HG03565 (cell line): ENCODE data around the gene MAGI2.
"Not testable (repeated sequence)": the region's sequence is repeated elsewhere in the genome, so short reads cannot be mapped to it uniquely, and the experiment has no call there.

Experiments
- ATAC-seq: cut with Tn5 transposase; IDR thresholded peaks from one replicate; pipeline ENCODE4 v1.9.1; 2021; ENCODE audit warnings: mild to moderate bottlenecking, moderate library complexity; ENCODE audit not compliant: unreplicated experiment

MAGI2 gene

GRCh38 chr7:78329001-78329655 lies 1124.3 kb downstream of the MAGI2 start:
- no peak for ATAC-seq

GRCh38 chr7:78327718-78328117 lies 1125.7 kb downstream of the MAGI2 start:
- ATAC-seq, result no peak

GRCh38 chr7:78326876-78327275 lies 1126.6 kb downstream of the MAGI2 start:
- no peak for ATAC-seq

- no peak for ATAC-seq
These were observed 1127.3 kb downstream of the MAGI2 start for GRCh38 chr7:78326189-78326588.

- no peak for ATAC-seq
These were observed 1130.3 kb downstream of the MAGI2 start for GRCh38 chr7:78323118-78323517.

- ATAC-seq, result not testable (repeated sequence)
These were observed 1131.2 kb downstream of the MAGI2 start for GRCh38 chr7:78322231-78322630.

GRCh38 chr7:78317371-78317770 lies 1136.1 kb downstream of the MAGI2 start:
- ATAC-seq, result no peak

- no peak for ATAC-seq
These were observed 1137.4 kb downstream of the MAGI2 start for GRCh38 chr7:78316110-78316509.

GRCh38 chr7:78315119-78315518 lies 1138.3 kb downstream of the MAGI2 start:
- no peak for ATAC-seq

- no peak for ATAC-seq
These were observed 1142.3 kb downstream of the MAGI2 start for GRCh38 chr7:78311181-78311580.

- no peak for ATAC-seq
These were observed 1145.6 kb downstream of the MAGI2 start for GRCh38 chr7:78307892-78308291.

GRCh38 chr7:78306634-78307033 lies 1146.8 kb downstream of the MAGI2 start:
- no peak for ATAC-seq

- ATAC-seq, result no peak
These were observed 1152.1 kb downstream of the MAGI2 start for GRCh38 chr7:78301407-78301806.

- ATAC-seq, result no peak
These were observed 1154.4 kb downstream of the MAGI2 start for GRCh38 chr7:78299088-78299487.

- no peak for ATAC-seq
These were observed 1156.7 kb downstream of the MAGI2 start for GRCh38 chr7:78296644-78297371.

- ATAC-seq, result no peak
These were observed 1157.3 kb downstream of the MAGI2 start for GRCh38 chr7:78296046-78296597.

GRCh38 chr7:78289471-78289870 lies 1164.0 kb downstream of the MAGI2 start:
- not testable (repeated sequence) for ATAC-seq

GRCh38 chr7:78284945-78285344 lies 1168.5 kb downstream of the MAGI2 start:
- ATAC-seq, result no peak

- no peak for ATAC-seq
These were observed 1173.2 kb downstream of the MAGI2 start for GRCh38 chr7:78280276-78280675.

GRCh38 chr7:78279457-78279856 lies 1174.0 kb downstream of the MAGI2 start:
- no peak for ATAC-seq

- no peak for ATAC-seq
These were observed 1174.4 kb downstream of the MAGI2 start for GRCh38 chr7:78279032-78279431.

GRCh38 chr7:78267141-78267540 lies 1186.3 kb downstream of the MAGI2 start:
- ATAC-seq, result no peak
